WTC11 (cell line): ENCODE data around the gene SUPV3L1. TPM values are rescaled to one million over a fixed set of nuclear protein-coding genes. Genes with fewer than 3 reads are reported as not detected.

Source experiments
- ATAC-seq: fragments of 200-7000 bp; cut with Tn5 transposase; 2 replicates; pipeline ENCODE4 v1.10.0; 2021; ENCODE audit warnings: mild to moderate bottlenecking, moderate library complexity
- CTCF ChIA-PET: fragments of 300-600 bp; sonication (Branson Sonifier 250); formaldehyde crosslinking; loops from one replicate; lab custom pipeline; 2021; ENCODE audit warnings: antibody characterized with exemption; lab: Charles Lee
- POLR2A ChIA-PET: fragments of 350-600 bp; sonication (Branson Sonifier 250); formaldehyde crosslinking; loops from one replicate; lab custom pipeline; 2021; ENCODE audit warnings: antibody characterized with exemption; lab: Charles Lee
- DNase-seq: peaks from one replicate; pipeline ENCODE4 v3.0.0; 2021; ENCODE audit warnings: low spot score
- H3K27ac Mint-ChIP-seq: 2 replicates; pipeline ENCODE4 v1.8.0; 2021; ENCODE audit warnings: mixed read lengths
- H3K27me3 Mint-ChIP-seq: 2 replicates; pipeline ENCODE4 v1.8.0; 2021; ENCODE audit warnings: low read depth, mild to moderate bottlenecking, moderate library complexity, mixed read lengths
- H3K36me3 Mint-ChIP-seq: 2 replicates; pipeline ENCODE4 v1.8.0; 2021; ENCODE audit warnings: mixed read lengths
- H3K4me1 Mint-ChIP-seq: 2 replicates; pipeline ENCODE4 v1.8.0; 2022; ENCODE audit warnings: mixed read lengths
- H3K4me3 Mint-ChIP-seq: 2 replicates; pipeline ENCODE4 v1.8.0; 2021; ENCODE audit warnings: mild to moderate bottlenecking, moderate library complexity, mixed read lengths
- H3K9me3 Mint-ChIP-seq: 2 replicates; pipeline ENCODE4 v1.8.0; 2021; ENCODE audit warnings: mixed read lengths
- ATF1 ChIP-seq: sonication (generic); formaldehyde crosslinking; IDR thresholded peaks from 2 replicates; pipeline ENCODE4 v1.8.1; 2023; ENCODE audit warnings: mild to moderate bottlenecking, moderate library complexity, missing genetic modification reagents
- FOXK1 ChIP-seq: sonication (generic); formaldehyde crosslinking; IDR thresholded peaks from 2 replicates; pipeline ENCODE4 v1.8.0; 2022; ENCODE audit warnings: mild to moderate bottlenecking, moderate library complexity, missing genetic modification reagents
- FOXP1 ChIP-seq: sonication (generic); formaldehyde crosslinking; IDR thresholded peaks from 2 replicates; pipeline ENCODE4 v1.8.0; 2022; ENCODE audit warnings: missing genetic modification reagents, mild to moderate bottlenecking, moderate library complexity, borderline replicate concordance
- GABPB1 ChIP-seq: sonication (generic); formaldehyde crosslinking; IDR thresholded peaks from 2 replicates; pipeline ENCODE4 v1.8.1; 2023; ENCODE audit warnings: mild to moderate bottlenecking, missing genetic modification reagents
- MXD4 ChIP-seq: fragments of 250-450 bp; sonication (Bioruptor Pico); IDR thresholded peaks from 2 replicates; pipeline ENCODE4 v1.8.0; 2021; ENCODE audit warnings: mild to moderate bottlenecking, moderate library complexity, borderline replicate concordance
- NFE2L1 ChIP-seq: sonication (generic); formaldehyde crosslinking; IDR thresholded peaks from 2 replicates; pipeline ENCODE4 v1.8.1; 2023; ENCODE audit warnings: missing genetic modification reagents
- NR1H2 ChIP-seq: sonication (generic); formaldehyde crosslinking; IDR thresholded peaks from 2 replicates; pipeline ENCODE4 v1.9.0; 2021; ENCODE audit warnings: mild to moderate bottlenecking, moderate library complexity, missing genetic modification reagents
- PRRX2 ChIP-seq: fragments of 250-450 bp; sonication (Bioruptor Pico); IDR thresholded peaks from 2 replicates; pipeline ENCODE4 v1.8.0; 2021; ENCODE audit warnings: mild to moderate bottlenecking
- RELA ChIP-seq: sonication (generic); formaldehyde crosslinking; IDR thresholded peaks from 2 replicates; pipeline ENCODE4 v1.8.1; 2022; ENCODE audit warnings: missing genetic modification reagents, mild to moderate bottlenecking, borderline replicate concordance
- SMAD3 ChIP-seq: sonication (generic); formaldehyde crosslinking; IDR thresholded peaks from 2 replicates; pipeline ENCODE4 v1.8.0; 2022; ENCODE audit warnings: missing genetic modification reagents, mild to moderate bottlenecking, borderline replicate concordance
- SOX15 ChIP-seq: fragments of 250-450 bp; sonication (Bioruptor Pico); IDR thresholded peaks from 2 replicates; pipeline ENCODE4 v1.9.0; 2021; ENCODE audit warnings: mild to moderate bottlenecking
- SP1 ChIP-seq: sonication (generic); formaldehyde crosslinking; conservative IDR thresholded peaks from 2 replicates; pipeline ENCODE4 v1.8.1; 2022; ENCODE audit warnings: missing genetic modification reagents
- ZNF219 ChIP-seq: sonication (generic); formaldehyde crosslinking; IDR thresholded peaks from 2 replicates; pipeline ENCODE4 v1.8.0; 2023; ENCODE audit warnings: missing genetic modification reagents, mild to moderate bottlenecking, borderline replicate concordance
- total RNA-seq: library from RNA; stranded (reverse); gene quantifications from 3 replicates; pipeline ENCODE4 v1.2.3, GENCODE V29; 2021
- TF ChIP-seq, protein P1 (sequence below): sonication (generic); formaldehyde crosslinking; IDR thresholded peaks from 2 replicates; pipeline ENCODE4 v1.8.1; 2023; ENCODE audit warnings: mild to moderate bottlenecking, missing genetic modification reagents
- TF ChIP-seq, protein P2 (sequence below): sonication (generic); formaldehyde crosslinking; IDR thresholded peaks from 2 replicates; pipeline ENCODE4 v1.8.1; 2022; ENCODE audit warnings: missing genetic modification reagents, borderline replicate concordance
- TF ChIP-seq, protein P3 (sequence below): sonication (generic); formaldehyde crosslinking; IDR thresholded peaks from 2 replicates; pipeline ENCODE4 v1.8.0; 2023; ENCODE audit warnings: missing genetic modification reagents
- TF ChIP-seq, protein P4 (sequence below): sonication (generic); formaldehyde crosslinking; IDR thresholded peaks from 2 replicates; pipeline ENCODE4 v1.8.1; 2023; ENCODE audit warnings: mild to moderate bottlenecking, missing genetic modification reagents, moderate library complexity
- TF ChIP-seq, protein P5 (sequence below): fragments of 250-450 bp; sonication (Bioruptor Pico); IDR thresholded peaks from 2 replicates; pipeline ENCODE4 v2.1.2; 2022; ENCODE audit warnings: mild to moderate bottlenecking, moderate library complexity
- TF ChIP-seq, protein P6 (sequence below): sonication (generic); formaldehyde crosslinking; IDR thresholded peaks from 2 replicates; pipeline ENCODE4 v1.8.1; 2023; ENCODE audit warnings: mild to moderate bottlenecking, missing genetic modification reagents, borderline replicate concordance
- TF ChIP-seq, protein P7 (sequence below): sonication (generic); formaldehyde crosslinking; IDR thresholded peaks from 2 replicates; pipeline ENCODE4 v1.8.1; 2022; ENCODE audit warnings: mild to moderate bottlenecking, missing genetic modification reagents, moderate library complexity, borderline replicate concordance
- TF ChIP-seq, protein P8 (sequence below): sonication (generic); formaldehyde crosslinking; IDR thresholded peaks from 2 replicates; pipeline ENCODE4 v1.8.1; 2022; ENCODE audit warnings: mild to moderate bottlenecking, moderate library complexity, missing genetic modification reagents
- TF ChIP-seq, protein P9 (sequence below): sonication (generic); formaldehyde crosslinking; IDR thresholded peaks from 2 replicates; pipeline ENCODE4 v1.8.0; 2022; ENCODE audit warnings: mild to moderate bottlenecking, missing genetic modification reagents

Gene SUPV3L1
- total RNA-seq, 1 experiment from 2014 or later, result 41.2 TPM

DNA sequence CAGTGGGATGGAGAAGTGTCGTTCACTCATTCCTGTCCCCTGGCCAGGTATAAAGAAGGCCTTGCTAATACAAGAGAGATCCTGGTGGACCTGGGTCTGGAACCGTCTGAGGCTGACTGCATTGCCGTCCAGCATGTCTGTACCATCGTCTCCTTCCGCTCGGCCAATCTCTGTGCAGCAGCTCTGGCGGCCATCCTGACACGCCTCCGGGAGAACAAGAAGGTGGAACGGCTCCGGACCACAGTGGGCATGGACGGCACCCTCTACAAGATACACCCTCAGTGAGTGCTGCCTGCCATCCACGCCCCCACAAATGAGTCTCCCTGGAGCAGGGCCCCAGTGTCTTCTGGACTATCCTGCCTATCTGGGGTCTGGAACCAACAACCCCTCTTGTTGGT, 67.3 kb downstream of the SUPV3L1 start (continued):
- TF ChIP-seq, protein P1, sequence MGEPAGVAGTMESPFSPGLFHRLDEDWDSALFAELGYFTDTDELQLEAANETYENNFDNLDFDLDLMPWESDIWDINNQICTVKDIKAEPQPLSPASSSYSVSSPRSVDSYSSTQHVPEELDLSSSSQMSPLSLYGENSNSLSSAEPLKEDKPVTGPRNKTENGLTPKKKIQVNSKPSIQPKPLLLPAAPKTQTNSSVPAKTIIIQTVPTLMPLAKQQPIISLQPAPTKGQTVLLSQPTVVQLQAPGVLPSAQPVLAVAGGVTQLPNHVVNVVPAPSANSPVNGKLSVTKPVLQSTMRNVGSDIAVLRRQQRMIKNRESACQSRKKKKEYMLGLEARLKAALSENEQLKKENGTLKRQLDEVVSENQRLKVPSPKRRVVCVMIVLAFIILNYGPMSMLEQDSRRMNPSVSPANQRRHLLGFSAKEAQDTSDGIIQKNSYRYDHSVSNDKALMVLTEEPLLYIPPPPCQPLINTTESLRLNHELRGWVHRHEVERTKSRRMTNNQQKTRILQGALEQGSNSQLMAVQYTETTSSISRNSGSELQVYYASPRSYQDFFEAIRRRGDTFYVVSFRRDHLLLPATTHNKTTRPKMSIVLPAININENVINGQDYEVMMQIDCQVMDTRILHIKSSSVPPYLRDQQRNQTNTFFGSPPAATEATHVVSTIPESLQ (CRISPR knock-in tag), result no peak
- TF ChIP-seq, protein P2, sequence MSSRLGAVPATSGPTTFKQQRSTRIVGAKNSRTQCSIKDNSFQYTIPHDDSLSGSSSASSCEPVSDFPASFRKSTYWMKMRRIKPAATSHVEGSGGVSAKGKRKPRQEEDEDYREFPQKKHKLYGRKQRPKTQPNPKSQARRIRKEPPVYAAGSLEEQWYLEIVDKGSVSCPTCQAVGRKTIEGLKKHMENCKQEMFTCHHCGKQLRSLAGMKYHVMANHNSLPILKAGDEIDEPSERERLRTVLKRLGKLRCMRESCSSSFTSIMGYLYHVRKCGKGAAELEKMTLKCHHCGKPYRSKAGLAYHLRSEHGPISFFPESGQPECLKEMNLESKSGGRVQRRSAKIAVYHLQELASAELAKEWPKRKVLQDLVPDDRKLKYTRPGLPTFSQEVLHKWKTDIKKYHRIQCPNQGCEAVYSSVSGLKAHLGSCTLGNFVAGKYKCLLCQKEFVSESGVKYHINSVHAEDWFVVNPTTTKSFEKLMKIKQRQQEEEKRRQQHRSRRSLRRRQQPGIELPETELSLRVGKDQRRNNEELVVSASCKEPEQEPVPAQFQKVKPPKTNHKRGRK (CRISPR knock-in tag), result no peak

DNA sequence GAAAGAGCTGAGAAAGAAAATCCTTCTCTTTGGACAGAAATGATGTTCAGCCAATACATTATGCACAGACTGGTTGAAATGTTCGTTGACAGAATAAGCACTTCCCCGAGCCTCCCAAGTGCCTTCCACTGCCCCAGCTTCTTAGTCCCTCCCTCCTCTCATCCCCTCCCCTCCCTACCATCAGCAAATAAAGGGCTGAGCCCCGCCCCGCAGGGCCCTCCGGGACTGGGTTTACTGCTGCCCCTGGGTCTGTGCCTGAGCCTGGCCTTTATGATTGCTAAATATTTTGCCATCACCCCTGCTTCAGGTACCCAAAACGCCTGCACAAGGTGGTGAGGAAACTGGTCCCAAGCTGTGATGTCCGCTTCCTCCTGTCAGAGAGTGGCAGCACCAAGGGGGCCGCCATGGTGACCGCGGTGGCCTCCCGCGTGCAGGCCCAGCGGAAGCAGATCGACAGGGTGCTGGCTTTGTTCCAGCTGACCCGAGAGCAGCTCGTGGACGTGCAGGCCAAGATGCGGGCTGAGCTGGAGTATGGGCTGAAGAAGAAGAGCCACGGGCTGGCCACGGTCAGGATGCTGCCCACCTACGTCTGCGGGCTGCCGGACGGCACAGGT, 68.2 kb downstream of the SUPV3L1 start:
- no peak overlapping the region for H3K4me3 Mint-ChIP-seq
- ATAC-seq (peak; percentile 39; the same call in 1 of the 2 replicates), DNase-seq (no peak)
- ChIA-PET POLR2A (no interaction called here), CTCF (no interaction called here)
- H3K4me1 Mint-ChIP-seq, result peaks cover 3% of the 10 kb centered on the region
- no peaks in the 10 kb centered on the region for H3K27me3 Mint-ChIP-seq
- no peak overlapping the region for H3K27ac Mint-ChIP-seq
- H3K9me3 Mint-ChIP-seq, result no peaks in the 10 kb centered on the region
- no peaks in the 10 kb centered on the region for H3K36me3 Mint-ChIP-seq
- TF ChIP-seq, protein P3, sequence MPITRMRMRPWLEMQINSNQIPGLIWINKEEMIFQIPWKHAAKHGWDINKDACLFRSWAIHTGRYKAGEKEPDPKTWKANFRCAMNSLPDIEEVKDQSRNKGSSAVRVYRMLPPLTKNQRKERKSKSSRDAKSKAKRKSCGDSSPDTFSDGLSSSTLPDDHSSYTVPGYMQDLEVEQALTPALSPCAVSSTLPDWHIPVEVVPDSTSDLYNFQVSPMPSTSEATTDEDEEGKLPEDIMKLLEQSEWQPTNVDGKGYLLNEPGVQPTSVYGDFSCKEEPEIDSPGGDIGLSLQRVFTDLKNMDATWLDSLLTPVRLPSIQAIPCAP (CRISPR knock-in tag), result no peak
- TF ChIP-seq, protein P4, sequence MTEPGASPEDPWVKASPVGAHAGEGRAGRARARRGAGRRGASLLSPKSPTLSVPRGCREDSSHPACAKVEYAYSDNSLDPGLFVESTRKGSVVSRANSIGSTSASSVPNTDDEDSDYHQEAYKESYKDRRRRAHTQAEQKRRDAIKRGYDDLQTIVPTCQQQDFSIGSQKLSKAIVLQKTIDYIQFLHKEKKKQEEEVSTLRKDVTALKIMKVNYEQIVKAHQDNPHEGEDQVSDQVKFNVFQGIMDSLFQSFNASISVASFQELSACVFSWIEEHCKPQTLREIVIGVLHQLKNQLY, result no peak
- TF ChIP-seq GABPB1 (CRISPR knock-in tag) (no peak), SMAD3 (no peak), MXD4 (CRISPR knock-in tag) (no peak), PRRX2 (CRISPR knock-in tag) (no peak), FOXK1 (no peak), ZNF219 (CRISPR knock-in tag) (no peak), SP1 (no peak), NR1H2 (no peak), RELA (CRISPR knock-in tag) (no peak), NFE2L1 (CRISPR knock-in tag) (no peak), FOXP1 (CRISPR knock-in tag) (no peak), ATF1 (CRISPR knock-in tag) (no peak), SOX15 (CRISPR knock-in tag) (no peak)
- TF ChIP-seq, protein P5, sequence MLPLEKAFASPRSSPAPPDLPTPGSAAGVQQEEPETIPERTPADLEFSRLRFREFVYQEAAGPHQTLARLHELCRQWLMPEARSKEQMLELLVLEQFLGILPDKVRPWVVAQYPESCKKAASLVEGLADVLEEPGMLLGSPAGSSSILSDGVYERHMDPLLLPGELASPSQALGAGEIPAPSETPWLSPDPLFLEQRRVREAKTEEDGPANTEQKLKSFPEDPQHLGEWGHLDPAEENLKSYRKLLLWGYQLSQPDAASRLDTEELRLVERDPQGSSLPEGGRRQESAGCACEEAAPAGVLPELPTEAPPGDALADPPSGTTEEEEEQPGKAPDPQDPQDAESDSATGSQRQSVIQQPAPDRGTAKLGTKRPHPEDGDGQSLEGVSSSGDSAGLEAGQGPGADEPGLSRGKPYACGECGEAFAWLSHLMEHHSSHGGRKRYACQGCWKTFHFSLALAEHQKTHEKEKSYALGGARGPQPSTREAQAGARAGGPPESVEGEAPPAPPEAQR (CRISPR knock-in tag), result no peak
- TF ChIP-seq, protein P6, sequence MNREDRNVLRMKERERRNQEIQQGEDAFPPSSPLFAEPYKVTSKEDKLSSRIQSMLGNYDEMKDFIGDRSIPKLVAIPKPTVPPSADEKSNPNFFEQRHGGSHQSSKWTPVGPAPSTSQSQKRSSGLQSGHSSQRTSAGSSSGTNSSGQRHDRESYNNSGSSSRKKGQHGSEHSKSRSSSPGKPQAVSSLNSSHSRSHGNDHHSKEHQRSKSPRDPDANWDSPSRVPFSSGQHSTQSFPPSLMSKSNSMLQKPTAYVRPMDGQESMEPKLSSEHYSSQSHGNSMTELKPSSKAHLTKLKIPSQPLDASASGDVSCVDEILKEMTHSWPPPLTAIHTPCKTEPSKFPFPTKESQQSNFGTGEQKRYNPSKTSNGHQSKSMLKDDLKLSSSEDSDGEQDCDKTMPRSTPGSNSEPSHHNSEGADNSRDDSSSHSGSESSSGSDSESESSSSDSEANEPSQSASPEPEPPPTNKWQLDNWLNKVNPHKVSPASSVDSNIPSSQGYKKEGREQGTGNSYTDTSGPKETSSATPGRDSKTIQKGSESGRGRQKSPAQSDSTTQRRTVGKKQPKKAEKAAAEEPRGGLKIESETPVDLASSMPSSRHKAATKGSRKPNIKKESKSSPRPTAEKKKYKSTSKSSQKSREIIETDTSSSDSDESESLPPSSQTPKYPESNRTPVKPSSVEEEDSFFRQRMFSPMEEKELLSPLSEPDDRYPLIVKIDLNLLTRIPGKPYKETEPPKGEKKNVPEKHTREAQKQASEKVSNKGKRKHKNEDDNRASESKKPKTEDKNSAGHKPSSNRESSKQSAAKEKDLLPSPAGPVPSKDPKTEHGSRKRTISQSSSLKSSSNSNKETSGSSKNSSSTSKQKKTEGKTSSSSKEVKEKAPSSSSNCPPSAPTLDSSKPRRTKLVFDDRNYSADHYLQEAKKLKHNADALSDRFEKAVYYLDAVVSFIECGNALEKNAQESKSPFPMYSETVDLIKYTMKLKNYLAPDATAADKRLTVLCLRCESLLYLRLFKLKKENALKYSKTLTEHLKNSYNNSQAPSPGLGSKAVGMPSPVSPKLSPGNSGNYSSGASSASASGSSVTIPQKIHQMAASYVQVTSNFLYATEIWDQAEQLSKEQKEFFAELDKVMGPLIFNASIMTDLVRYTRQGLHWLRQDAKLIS (CRISPR knock-in tag), result no peak
- TF ChIP-seq, protein P7, sequence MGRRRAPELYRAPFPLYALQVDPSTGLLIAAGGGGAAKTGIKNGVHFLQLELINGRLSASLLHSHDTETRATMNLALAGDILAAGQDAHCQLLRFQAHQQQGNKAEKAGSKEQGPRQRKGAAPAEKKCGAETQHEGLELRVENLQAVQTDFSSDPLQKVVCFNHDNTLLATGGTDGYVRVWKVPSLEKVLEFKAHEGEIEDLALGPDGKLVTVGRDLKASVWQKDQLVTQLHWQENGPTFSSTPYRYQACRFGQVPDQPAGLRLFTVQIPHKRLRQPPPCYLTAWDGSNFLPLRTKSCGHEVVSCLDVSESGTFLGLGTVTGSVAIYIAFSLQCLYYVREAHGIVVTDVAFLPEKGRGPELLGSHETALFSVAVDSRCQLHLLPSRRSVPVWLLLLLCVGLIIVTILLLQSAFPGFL (CRISPR knock-in tag), result no peak
- TF ChIP-seq, protein P8, sequence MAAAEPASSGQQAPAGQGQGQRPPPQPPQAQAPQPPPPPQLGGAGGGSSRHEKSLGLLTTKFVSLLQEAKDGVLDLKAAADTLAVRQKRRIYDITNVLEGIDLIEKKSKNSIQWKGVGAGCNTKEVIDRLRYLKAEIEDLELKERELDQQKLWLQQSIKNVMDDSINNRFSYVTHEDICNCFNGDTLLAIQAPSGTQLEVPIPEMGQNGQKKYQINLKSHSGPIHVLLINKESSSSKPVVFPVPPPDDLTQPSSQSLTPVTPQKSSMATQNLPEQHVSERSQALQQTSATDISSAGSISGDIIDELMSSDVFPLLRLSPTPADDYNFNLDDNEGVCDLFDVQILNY (CRISPR knock-in tag), result no peak
- TF ChIP-seq, protein P9, sequence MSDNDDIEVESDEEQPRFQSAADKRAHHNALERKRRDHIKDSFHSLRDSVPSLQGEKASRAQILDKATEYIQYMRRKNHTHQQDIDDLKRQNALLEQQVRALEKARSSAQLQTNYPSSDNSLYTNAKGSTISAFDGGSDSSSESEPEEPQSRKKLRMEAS (CRISPR knock-in tag), result no peak
- TF ChIP-seq, all 79 proteins: peak for 0
